Measurements from ENCODE around the gene TIFAB.

- TF ChIP-seq POLR2A (IDR thresholded peaks at IDR 0.05; ENCODE audit: low read depth, low read length) (no peak), POLR2AphosphoS5 (IDR thresholded peaks at IDR 0.05; ENCODE audit: low read depth, low read length) (no peak), TAF1 (IDR thresholded peaks at IDR 0.05; ENCODE audit: borderline replicate concordance, low read depth, low read length) (no peak)
These were observed 41.4 kb upstream of the TIFAB start for GRCh38 chr5:135493406-135494180.

Data from GM12892 (cell line).